Measurements from ENCODE around the gene TIMP4. TPM values are rescaled to one million over a fixed set of nuclear protein-coding genes. Genes with fewer than 3 reads are reported as not detected.

Gene TIMP4
- total RNA-seq, 6 experiments from 2014 or later: 0.14 to 1.2 (median 0.96) TPM

GRCh38 chr3:12139111-12139511 is 19.6 kb downstream of the TIMP4 start:
- no peak overlapping the region for H3K27ac Mint-ChIP-seq
- no peak overlapping the region for H3K4me3 Mint-ChIP-seq
- no peaks in the 10 kb centered on the region for H3K9me3 Mint-ChIP-seq
- TF ChIP-seq, protein P1, sequence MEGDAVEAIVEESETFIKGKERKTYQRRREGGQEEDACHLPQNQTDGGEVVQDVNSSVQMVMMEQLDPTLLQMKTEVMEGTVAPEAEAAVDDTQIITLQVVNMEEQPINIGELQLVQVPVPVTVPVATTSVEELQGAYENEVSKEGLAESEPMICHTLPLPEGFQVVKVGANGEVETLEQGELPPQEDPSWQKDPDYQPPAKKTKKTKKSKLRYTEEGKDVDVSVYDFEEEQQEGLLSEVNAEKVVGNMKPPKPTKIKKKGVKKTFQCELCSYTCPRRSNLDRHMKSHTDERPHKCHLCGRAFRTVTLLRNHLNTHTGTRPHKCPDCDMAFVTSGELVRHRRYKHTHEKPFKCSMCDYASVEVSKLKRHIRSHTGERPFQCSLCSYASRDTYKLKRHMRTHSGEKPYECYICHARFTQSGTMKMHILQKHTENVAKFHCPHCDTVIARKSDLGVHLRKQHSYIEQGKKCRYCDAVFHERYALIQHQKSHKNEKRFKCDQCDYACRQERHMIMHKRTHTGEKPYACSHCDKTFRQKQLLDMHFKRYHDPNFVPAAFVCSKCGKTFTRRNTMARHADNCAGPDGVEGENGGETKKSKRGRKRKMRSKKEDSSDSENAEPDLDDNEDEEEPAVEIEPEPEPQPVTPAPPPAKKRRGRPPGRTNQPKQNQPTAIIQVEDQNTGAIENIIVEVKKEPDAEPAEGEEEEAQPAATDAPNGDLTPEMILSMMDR (IDR thresholded peaks at IDR 0.05): peak; percentile 76
- peaks cover 11% of the 10 kb centered on the region for H3K27me3 Mint-ChIP-seq (ENCODE audit: insufficient read depth)
- peaks cover 5% of the 10 kb centered on the region; the same call in 1 of the 2 replicates for H3K4me1 Mint-ChIP-seq (ENCODE audit: low read depth)
- DNase-seq: peak; percentile 48
- no peaks in the 10 kb centered on the region for H3K36me3 Mint-ChIP-seq (ENCODE audit: low read depth)

DNA sequence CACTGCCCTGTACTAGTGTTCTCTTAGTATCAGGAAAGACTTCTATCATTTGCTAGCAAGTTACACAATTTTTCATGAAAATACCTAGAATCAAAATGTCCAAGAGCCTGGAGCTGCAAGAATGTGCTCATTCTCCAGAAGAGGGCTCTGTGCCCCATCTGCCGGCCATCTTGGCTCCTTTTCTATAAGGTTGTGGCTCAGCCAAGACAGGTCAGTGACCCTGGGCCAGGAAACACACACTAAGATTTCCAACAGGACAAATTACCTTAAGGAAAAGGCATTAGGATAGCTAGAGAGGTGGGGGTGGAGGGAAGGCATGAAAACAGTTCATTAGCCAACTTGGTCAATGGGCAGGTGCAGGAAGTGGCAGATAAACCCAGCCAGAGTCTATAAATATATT is 20.7 kb downstream of the TIMP4 start:
- H3K4me3 Mint-ChIP-seq: no peak overlapping the region
- peak; percentile 34 for DNase-seq
- TF ChIP-seq, protein P1 (IDR thresholded peaks at IDR 0.05): peak; percentile 75
- no peaks in the 10 kb centered on the region for H3K36me3 Mint-ChIP-seq (ENCODE audit: low read depth)
- H3K27ac Mint-ChIP-seq: no peak overlapping the region
- H3K4me1 Mint-ChIP-seq (ENCODE audit: low read depth): peaks cover 5% of the 10 kb centered on the region; the same call in 1 of the 2 replicates
- no peaks in the 10 kb centered on the region for H3K9me3 Mint-ChIP-seq
- H3K27me3 Mint-ChIP-seq (ENCODE audit: insufficient read depth): peaks cover 15% of the 10 kb centered on the region

DNA sequence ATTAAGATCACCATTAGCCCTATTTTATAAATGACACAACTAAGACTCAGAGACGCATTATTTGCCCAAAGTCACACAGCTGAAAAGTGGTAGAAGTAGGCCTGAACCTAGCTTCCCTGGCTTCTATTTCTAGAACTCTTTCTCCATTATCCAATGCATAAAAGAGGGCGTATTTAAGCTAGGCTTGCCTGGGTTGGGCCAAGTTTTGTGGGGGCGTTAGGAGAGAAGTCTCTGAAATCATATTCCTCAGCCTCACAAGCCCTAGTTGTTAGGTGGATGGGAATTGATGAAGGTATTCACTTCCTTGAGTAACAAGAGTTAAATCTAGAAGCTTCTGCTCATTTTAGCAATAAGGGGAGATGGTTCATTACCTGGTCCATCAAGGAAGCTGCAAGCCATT is 22.3 kb downstream of the TIMP4 start:
- no peak overlapping the region for H3K27ac Mint-ChIP-seq
- H3K36me3 Mint-ChIP-seq (ENCODE audit: low read depth): no peaks in the 10 kb centered on the region
- H3K4me3 Mint-ChIP-seq: no peak overlapping the region
- H3K27me3 Mint-ChIP-seq (ENCODE audit: insufficient read depth): peaks cover 15% of the 10 kb centered on the region
- TF ChIP-seq, protein P1 (IDR thresholded peaks at IDR 0.05): no peak
- peaks cover 5% of the 10 kb centered on the region; the same call in 1 of the 2 replicates for H3K4me1 Mint-ChIP-seq (ENCODE audit: low read depth)
- DNase-seq: no peak
- H3K9me3 Mint-ChIP-seq: no peaks in the 10 kb centered on the region

DNA sequence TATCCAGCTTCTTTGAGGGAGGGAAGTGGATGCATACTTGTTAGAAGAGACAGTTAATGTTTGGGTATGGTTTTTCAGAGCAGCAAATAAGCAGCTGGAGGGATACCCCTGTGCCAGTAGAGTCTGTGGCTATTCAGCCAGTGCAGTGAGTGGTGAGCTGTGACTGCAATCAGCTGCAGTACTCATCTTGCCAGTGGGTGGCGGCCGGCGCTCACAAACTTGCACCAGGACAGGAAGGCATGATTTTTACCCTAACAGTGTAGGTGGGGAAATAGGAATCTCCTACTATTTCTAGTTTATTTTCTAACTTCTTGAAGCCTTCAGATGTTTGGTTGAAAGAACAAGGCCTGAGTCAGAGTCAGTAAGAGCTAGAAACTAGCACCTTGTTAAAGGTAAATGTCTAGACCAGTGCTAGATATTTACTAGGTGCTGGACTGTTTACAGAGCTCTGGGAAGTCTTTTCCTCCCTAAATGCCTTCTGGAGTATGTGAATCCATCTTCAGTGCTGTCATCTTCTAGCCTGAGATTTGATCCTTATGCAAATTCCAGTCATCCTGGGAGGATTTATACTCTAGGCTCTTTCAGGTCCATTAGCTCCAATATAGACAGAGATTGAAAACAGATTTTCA is 23.6 kb downstream of the TIMP4 start:
- peak; percentile 62 for DNase-seq

DNA sequence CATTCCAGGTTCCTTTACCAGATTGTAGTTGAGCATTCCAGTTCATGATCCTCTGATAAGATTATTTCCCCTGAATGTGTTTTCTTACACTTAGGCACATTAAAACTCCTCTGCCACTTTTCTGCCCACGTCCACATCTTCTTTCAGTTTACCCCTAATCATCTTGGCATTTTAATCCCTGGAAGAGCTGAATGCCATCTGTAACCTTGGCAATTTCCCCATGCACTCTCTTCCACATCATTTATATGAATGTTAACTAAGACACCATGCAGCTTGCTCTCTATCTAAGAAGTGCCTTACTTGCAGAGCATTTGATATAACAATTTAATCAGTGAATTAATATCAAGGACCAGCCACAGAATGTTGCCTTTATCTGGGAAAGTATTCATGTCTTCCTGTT is 25.8 kb downstream of the TIMP4 start:
- H3K4me1 Mint-ChIP-seq (ENCODE audit: low read depth): peaks cover 5% of the 10 kb centered on the region; the same call in 1 of the 2 replicates
- H3K27me3 Mint-ChIP-seq (ENCODE audit: insufficient read depth): peaks cover 11% of the 10 kb centered on the region
- no peak overlapping the region for H3K27ac Mint-ChIP-seq
- H3K4me3 Mint-ChIP-seq: no peak overlapping the region
- TF ChIP-seq, protein P1 (IDR thresholded peaks at IDR 0.05): no peak
- no peaks in the 10 kb centered on the region for H3K36me3 Mint-ChIP-seq (ENCODE audit: low read depth)
- no peak for DNase-seq
- H3K9me3 Mint-ChIP-seq: no peaks in the 10 kb centered on the region

More for the DNA sequence above, 23.6 kb downstream of the TIMP4 start:
- Mint-ChIP-seq H3K27me3 (ENCODE audit: insufficient read depth) (peaks cover 10% of the 10 kb centered on the region), H3K9me3 (no peaks in the 10 kb centered on the region), H3K4me1 (ENCODE audit: low read depth) (peaks cover 5% of the 10 kb centered on the region; the same call in 1 of the 2 replicates), H3K36me3 (ENCODE audit: low read depth) (no peaks in the 10 kb centered on the region), H3K4me3 (no peak overlapping the region), H3K27ac (no peak overlapping the region)
- TF ChIP-seq, protein P1 (IDR thresholded peaks at IDR 0.05): peak; percentile 94

Data from HFFc6 (cell line).